ENCODE measurements around the gene RGS17. TPM values are rescaled to one million over a fixed set of nuclear protein-coding genes. Genes with fewer than 3 reads are reported as not detected.
"Not testable (repeated sequence)": the region's sequence is repeated elsewhere in the genome, so short reads cannot be mapped to it uniquely, and the experiment has no call there.

The RGS17 gene
- polyA plus RNA-seq, 3 donors = 1.9 to 3.6 (median 2.4) TPM

DNA sequence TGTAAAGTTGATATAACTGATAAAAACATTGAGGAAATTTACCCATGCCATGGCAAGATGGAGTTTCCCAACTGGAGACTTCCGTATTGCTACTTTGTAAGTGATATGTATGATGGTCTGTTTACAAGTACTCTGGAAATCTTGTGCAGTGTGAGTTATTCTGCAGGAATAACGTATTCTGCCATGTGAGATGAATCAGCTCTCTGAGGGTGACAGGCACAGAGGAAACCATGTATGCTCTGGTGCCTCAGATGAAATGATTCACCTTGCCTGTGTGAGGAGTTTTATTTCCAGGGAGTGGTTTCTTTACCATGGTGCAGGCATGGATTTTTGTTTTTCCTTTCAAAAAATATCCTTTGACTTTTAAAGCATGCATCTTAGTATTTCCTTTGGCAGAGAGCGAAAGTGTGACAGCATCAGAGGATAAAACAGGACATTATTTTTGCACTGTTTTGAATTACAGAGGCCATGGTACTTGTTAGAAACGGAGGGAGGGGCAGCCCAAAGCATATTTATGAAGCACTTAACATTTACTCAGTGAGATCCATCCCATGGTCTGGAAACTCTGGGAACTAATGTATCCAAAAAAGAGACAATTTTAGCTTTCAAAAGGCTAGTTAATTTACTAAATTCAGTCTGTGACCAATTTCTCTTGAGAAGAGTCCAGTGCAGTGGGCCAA, 92.6 kb downstream of the RGS17 start:
- DNase-seq = no peak

DNA sequence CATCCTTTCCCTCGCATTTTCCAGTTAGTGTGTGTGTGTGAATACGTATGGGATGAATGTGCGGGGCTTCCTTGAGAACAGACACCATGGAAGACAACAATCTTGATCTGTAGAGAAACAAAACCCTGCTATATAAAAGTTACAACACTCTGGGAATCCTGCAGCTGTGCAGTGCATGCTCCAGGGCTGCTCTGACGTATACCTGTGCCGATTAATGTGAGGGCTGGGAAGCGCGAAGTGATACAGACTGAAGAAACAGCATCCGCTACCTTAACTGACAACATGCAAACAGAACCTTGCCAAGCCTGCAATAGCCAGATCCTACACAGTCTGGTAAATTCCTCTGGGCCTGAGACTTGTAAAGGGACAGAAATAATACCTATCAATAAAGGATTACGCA, 96.9 kb downstream of the RGS17 start:
- DNase-seq = no peak

DNA sequence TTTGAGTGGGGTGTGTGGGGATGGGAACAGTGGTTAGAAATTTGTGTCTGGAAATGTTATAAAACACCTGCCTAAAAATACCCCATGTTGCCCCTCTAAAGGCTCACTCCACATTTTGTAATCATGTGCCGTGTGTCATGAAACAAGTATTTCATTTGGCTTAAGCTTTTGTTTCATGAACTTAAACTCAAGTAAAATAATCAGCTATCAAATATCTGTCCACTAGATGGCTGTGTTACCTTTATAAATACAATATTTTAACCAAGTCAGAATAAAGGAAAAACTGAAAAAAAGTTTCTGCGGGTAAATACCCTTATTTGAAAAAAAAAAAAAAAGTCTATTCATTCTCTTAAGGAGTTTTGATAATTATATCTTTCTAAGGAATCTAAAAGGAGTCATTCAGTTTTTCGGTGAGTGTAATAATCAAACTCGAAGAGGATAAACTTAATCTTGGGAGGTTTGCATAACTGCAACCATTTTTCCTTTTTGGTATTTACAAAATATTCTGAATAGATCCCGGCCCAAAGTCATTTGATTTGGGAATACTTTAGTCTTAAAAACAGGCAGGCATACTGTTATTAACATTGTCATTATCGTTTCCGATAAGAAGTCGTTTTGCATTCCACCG, 98.7 kb downstream of the RGS17 start:
- DNase-seq = no peak

DNA sequence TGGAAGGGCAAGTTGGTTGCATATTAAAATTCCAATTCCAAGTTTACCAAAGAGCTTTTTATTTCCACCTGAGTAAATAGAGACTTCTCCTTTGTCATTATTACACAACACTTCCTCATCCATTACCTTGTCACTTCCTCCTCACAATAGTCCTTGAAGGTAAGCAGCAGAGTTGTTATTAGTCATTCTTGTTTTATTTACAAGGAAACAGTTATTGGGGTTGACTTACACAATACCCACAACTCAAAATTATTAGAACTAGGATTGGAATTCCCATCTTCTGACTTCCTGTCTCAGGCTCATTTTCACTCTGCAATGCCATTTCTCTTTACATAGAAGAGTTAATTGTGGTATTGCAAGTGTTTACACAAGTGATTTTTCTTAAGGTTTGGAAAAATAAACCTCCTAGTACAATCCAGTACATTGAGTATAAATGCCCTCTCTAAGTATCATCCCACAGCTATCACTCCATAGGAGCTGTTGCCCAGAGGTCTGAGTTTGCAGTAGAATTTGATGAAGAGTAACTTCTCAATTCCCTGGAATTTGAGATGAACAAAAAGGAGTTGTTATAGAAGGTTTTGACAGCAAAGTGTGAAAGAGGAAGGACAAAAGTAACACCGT, 99.6 kb downstream of the RGS17 start:
- DNase-seq = no peak

DNA sequence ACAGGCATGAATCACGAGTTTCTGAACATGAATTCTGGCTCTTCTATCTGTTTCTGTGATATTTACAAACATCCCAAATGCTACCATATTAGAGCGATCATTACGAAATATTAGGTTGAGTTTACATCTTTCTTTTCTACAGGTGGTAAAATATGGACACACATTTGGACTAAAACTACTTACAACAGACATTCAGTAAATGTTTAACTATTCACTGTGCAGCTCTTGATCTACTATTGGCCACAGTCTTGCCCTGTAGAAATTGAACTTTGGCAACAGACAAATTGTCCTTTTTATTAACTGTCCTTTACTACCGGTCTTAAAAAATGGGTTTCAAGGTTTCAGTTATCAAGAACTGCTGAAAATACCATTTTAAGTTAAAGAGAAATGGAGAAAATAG, 102.1 kb downstream of the RGS17 start:
- no peak for DNase-seq

DNA sequence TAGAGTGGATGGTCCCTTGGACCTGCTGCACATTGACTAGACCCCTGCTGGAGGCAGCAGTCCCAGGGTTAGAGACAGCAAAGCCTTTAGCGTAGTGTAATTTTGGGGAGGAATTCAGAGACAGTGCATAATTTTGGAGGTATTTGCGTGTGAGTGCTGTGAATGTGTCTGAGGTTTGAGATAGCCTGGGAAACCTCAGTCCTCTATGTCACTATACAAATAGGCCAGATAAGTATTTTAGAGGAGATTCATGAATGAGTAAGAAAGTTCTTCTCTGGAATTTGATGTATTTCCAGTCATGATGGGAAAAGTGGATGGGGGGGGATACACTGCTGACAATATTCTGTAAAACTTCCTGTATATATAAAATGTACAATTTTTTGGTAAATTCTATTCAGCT, 102.8 kb downstream of the RGS17 start:
- DNase-seq = no peak

DNA sequence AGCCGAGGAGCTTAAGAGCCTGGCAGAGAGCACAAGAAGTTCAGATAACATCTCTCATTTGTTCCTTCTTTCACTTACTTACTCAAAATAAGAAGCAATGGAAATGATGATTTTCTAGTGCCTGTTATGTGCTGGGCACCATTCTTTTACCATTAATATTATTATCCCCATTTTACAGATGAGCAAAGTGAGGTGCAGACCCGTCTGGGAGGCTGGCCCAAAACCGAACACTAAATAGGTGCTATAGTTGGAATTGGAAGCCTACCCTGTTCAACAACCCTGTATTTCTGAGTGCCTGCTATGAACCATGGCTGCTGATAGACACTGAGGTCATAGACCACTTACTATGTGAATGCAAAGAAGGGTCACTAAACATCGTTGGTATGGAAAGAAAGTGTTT, 103.6 kb downstream of the RGS17 start:
- no peak for DNase-seq

DNA sequence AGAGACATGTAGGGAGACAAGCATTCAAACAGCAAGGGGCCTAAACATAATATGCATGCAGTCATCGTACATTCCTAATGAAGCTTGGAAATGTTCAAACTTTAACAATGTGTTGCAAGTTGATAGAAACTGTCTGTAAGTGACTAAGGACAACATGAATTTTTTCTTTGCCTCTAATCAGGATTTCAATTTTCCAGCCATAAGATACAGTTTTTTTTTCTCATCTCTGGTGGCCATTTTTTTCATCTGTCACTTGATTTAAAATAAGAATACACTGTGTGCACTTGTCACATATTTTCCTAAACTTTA, 106.4 kb downstream of the RGS17 start:
- DNase-seq = no peak

DNA sequence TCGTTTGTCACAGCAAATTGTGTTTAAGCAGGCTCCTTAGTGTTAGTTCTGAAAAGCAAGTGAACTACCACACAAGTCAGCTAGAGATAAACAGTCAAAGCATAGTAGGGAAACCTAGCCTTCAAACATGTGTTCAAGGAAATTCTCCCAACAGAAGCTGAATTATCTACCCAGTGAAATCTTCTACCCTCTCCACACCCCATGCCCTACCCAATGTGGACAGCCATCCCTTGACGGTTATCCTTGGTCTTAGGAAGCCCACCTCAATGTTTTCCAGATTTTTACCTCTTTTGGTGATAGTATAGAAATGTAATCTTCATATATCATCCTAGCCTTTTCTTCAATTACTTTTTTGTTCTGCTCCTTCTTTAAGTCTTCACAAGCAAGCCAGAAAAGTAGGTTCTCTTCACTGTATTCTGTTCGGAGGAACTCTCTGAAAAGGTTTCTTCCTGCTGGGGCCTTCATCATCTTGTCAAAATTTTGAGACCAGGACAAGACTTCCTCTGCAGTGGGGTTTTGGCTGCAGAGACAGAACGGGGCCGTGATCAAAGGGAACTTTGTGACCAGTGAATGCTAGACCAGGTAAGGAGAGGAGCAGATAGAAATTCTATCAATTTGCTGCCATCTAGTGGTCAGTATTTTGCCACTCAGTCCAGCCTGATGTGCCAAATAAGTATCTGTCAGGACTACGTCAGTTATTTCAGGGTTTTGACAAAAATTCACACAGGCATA, 106.9 kb downstream of the RGS17 start:
- DNase-seq = peak; percentile 42

DNA sequence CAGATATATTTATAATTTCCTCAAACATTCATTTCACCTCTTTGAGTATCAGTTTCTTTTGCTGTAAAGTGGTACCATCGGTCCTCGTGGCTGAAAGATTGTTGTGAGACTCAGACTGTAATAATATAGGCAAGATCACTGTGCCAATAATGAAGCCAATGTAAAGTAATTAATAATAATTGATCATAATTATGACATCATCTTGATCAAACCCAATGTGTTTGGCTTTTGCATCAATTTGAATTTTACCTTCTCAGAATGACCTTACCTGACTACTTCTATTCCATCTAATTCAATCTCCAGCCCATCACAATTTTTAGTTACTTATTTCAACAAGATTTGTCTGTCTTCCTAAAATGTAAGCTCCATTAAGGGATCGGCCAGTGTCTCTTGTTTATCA, 112.7 kb downstream of the RGS17 start:
- DNase-seq = no peak

DNA sequence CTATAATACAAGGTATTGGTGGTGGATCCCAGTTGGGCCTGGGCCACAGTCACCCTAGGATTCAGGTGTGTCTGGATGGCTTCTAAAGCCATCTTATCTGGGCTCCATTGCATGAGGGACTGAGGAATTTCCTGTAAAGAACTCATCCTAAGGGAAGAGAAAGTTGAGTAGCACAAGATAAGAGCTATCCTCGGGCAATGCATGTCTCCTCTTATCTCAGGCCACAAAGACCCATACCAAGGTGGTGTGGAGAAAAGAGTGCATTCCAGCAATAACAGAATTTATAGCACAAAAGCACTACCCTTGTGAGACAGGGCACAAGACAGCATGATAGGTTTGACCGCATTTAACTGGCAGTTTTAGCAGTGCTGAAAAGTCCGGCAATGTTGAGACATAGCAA, 114.2 kb downstream of the RGS17 start:
- DNase-seq = no peak

DNA sequence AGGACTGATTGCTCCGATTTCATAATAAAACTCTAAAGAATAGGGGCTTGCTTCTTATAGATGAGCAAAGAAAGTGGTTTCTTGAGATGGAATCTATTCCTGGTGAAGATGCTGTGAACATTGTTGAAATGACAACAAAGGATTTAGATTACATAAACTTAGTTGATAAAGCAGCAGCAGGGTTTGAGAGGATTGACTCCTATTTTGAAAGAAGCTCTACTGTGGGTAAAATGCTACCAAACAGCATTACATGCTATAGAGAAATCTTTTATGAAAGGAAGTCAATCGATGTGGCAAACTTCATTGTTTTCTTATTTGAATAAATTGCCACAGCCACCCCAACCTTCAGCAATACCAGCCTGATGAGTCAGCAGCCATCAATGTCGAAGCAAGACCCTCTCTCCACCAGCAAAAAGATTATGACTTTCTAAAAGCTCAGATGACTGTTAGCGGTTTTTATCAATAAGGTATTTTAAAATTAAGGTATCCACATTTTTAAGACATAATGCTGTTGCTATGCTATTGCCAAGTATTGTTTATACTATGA, 115.9 kb downstream of the RGS17 start:
- no peak for DNase-seq

DNA sequence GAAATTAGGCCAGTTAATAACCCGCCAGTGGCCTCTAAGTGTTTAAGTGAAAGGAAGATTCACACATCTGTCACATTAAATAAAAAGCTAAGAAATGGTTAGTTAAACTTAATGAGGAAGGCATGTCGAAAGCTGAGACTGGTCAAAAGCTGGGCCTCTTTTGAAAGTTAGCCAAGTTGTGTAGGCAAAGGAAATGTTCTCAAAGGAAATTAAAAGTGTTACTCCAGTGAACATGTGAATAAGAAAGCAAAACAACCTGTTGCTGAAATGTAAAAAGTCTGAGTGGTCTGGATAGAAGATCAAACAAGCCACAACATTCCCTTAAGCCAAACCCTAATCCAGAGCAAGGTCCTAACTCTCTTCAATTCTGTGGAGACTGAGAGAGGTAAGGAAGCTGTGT, 117.6 kb downstream of the RGS17 start:
- peak; percentile 27 for DNase-seq

DNA sequence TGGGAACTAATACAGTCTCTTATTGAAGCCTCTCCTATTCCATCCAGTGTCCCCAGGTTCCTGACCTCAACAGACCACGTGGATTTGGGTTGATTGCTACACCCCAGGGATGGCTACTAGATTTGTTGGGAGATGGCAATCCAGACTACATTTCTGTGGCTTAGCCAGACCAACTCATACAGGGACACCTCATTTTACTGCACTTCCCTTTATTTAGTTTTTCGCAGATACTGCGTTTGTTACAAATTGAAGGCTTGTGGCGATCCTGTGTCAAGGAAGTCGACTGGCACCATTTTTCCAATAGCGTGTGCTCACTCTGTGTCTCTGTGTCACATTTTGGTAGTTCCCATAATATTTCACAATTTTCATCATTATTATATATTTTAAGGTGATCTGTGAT, 118.2 kb downstream of the RGS17 start:
- DNase-seq = no peak

DNA sequence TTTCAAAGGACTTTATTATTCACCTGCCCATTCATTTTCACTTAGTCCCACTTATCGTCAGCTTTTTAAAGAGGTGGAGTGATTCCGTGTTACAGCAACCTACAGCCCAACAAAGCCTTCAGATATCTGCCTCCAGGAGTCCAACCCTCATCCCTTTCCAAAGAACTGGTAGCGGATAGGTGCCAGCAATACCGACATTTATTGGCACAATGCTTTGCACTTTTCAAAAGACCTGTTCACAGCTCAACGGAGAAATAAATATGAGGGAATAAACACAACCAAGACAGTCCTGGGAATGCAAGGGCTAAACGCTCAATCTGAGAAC, 127.8 kb downstream of the RGS17 start:
- DNase-seq = no peak

DNA sequence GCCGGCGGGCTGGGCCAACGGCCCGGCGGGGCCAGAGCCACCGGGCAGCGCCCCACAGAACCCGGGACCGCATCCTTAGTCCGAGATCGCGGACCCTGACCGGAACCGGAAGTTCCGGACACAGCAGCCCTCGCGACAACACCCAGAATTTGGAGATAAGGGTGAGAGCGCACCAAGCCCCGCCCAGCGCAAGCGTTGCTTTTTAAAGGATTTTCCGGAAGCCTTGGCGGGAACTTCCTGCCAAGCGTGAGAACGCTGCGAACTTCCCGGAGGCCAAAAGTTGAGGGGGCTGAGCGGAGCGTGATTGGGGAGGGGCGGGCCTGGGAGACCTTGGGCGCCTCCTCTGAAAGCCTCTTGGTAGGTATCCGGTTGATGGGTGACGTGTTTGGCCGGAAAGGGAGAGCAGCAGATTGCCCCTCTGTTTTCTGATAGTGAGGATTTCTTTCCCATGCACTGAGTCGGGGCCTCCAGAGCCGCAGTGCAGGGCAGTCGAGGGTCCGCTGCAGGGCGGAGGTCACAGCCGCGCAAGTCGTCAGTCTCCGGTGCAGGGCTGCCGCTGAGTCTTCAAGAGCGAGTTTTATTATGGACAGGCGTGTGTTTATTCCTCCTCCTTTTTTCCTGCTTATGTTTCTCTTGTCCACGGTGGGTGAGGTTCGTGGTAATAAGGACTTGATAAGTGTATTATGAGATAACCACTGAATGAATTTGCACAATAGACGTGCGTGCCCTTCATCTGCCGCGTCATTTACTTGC, 128.3 kb downstream of the RGS17 start, which contains the start of gene MTRF1L:
Gene MTRF1L (minus strand): TSS at position 97 of the 753 bp plus-strand sequence. CDS start 24 bp downstream, at position 73.
- peak; percentile 95 for DNase-seq

DNA sequence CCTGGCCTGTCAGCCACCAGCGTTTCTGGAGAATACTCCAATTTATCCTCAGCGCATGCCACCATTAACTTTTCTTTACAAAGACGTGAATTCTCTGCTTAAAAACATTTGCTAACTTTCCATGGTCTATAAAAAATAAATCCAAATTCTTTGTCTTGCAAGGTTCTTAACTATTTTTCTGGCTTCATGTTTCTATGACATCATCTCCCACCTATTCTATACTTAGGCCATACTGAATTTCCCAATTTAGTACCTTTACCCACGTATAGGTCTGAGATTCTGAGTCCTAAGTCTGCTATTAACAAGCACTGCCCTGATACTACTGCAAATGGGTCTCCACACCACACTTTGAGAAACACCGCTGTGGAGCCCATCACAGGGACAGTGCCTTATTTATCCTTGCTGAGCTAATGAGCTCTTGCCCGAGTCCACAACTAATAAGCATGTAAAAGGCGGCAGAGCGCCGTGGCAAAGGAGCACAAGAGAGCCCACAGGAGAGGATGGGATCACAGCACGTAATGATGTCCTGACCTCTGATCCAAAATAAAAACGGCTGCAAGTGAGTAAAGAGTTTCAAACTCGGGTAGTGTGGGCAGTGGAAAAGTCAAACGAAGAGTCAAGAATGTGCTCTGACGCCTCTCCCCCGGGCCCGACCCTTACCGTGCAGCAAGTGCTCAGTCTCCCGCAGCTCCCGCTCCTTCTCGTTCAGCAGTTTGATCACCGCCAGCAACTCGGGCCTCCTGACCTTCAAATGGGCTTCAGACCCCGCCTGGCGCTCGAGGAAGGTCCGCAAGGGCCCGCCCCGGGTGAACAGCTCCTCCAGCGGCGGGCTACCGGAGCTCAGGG, 129.1 kb downstream of the RGS17 start:
- no peak for DNase-seq

DNA sequence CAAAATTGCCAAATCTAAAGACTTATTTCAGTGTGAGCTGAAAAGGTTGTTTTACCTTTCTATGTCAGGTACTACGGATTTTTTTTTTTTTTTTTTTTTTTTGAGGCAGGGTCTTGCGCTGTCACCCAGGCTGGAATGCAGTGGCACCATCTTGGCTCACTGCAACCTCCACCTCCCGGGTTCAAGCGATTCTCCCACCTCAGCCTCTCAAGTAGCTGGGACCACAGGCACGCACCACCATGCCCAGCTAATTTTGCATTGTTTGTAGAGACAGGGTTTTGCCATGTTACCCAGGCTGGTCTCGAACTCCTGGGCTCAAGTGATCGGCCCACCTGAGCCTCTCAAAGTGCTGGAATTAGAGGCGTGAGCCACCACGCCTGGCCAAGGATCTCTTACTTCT, 130.3 kb downstream of the RGS17 start:
- DNase-seq = not testable (repeated sequence)

DNA sequence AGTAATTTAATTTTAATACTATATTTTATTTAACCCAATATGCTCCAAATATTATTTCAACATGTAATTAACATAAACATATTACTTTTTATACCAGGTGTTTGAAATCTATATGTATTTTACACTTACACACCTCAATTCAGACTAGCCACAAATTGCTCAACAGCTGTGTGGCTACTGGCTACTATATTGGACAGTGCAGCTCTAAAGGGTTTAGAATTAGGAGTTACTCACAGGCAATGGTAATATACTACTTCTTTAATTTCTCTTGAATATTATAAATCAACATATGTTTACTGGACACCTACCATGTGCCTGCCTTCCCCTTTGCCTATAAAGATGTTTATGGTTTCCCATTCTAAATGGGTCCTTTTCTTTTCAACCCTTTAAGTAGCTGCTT, 130.8 kb downstream of the RGS17 start:
- DNase-seq = no peak

DNA sequence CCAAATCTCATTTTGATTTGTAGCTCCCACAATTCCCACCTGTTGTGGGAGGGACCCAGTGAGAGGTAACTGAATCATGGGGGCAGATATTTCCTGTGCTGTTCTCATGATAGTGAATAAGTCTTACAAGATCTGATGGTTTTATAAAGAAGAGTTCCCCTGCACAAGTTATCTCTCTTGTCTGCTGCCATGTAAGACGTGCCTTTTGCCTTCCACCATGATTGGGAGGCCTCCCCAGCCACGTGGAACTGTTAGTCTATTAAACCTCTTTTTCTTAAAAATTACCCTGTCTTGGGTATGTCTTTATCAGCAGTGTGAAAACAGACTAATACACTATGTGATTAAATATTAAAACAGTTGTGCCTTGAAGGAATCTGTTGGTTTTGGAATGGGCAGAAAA, 131.5 kb downstream of the RGS17 start:
- not testable (repeated sequence) for DNase-seq

DNA sequence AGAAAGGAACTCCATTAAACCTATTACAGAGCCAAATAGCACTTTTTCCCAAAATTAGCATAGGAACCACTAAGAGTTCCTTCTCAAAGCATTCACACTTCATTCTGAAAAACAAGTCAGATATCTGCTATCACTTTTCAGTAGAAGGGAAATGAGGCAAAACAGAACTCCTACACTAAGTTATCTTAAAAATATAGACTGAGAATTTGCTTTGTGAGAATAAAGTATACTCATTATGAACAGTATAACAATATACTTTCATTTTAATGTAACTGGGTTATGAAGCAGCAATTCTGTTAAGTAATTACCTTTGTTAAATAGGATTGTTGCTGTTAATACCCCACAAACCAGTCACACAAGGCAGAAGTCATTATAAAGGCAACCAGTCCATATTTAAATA, 137.2 kb downstream of the RGS17 start:
- no peak for DNase-seq

Data from renal pelvis (tissue), 4 donors.